Epidermal melanocyte (primary cell): ENCODE measurements around the gene CRYBA2.

ENCODE experiments used
- DNase-seq: peaks from one replicate; pipeline ENCODE4 v3.0.0; 2011; ENCODE audit warnings: low spot score; ENCODE audit not compliant: insufficient read length

Gene CRYBA2

GRCh38 chr2:218956039-218956438 is 37.2 kb downstream of the CRYBA2 start:
- DNase-seq, result no peak

DNA sequence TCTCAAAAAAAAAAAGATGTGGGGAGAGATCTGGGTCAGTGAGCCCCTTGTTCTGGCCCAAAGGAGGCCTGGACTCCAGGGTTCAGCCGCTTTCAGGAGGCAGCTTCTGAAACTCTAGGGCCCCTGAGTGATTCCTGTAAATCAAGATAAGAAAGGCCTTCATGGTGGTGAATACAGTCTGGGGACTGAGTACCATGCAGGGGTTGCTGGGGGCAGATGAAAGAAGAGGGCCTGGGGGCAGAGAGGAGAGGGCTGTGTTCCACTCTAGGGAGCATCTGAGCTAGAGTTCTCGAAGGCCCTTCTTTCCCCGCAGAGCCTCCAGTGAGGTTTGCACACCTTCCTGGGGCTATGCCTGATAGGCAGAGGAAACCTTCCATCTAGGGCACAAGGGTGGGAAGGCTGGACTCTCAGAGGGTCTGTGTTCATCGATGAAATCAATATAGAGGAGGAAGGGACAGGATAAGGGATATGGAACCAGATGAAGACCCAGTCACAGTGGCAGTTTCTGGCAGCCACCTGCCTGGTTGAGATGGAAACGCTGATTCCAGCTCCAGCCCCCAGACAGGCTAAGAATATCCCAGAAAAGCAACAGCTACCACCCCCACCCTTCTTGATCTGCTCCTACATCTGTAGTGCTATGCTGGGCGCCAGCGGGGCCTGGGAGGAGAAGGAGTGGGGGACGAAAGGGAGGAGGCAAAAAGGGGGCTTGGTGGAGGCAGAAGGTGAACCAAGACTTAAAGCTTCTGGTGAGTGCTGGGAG is 38.5 kb downstream of the CRYBA2 start:
- no peak for DNase-seq

DNA sequence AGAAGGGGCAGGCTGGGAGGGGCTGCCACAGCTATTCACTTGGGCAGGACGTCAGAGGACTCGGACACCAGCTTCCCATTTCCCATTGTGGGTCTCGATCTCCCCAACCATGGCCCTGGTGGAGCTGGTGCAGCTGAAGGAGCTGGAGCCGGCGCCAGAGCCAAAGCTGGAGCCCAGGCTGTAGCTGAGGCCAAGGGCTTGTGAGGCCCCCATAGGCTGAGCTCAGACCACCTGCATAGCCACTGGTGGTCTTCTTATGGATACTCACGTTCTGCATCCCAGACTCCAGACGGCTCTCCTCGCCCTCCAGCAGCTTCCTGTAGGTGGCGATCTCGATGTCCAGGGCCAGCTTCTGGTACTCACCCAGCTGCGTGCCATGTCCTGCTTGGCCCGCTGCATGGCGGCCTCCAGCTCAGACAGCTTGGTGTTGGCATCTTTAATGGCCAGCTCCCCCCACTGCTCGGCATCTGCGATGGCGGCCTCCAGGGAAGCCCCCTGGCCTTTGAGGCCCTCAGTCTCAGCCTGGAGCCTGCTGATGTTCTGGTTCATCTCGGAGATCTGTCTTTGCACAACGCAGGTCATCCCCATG is 39.8 kb downstream of the CRYBA2 start:
- no peak for DNase-seq

DNA sequence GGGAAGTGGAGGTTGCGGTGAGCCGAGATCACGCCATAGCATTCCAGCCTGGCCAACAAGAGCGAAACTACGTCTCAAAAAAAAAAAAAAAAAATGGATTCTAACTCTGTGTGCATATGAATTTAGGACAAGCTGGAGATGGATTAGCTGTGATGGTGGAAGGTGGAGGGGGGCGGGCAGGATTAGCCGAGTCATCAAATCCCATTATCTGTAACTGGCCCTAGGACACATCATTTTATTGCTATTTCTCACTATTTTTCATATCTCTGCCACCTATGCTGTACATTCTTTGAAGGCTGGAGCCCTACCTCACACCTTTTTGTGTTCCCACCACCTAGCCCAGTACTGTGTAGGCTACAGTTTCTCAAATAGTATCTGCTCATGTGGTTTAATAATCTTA is 41.1 kb downstream of the CRYBA2 start:
- DNase-seq, result no peak

GRCh38 chr2:218946621-218947020 is 46.6 kb downstream of the CRYBA2 start:
- DNase-seq, result no peak

DNA sequence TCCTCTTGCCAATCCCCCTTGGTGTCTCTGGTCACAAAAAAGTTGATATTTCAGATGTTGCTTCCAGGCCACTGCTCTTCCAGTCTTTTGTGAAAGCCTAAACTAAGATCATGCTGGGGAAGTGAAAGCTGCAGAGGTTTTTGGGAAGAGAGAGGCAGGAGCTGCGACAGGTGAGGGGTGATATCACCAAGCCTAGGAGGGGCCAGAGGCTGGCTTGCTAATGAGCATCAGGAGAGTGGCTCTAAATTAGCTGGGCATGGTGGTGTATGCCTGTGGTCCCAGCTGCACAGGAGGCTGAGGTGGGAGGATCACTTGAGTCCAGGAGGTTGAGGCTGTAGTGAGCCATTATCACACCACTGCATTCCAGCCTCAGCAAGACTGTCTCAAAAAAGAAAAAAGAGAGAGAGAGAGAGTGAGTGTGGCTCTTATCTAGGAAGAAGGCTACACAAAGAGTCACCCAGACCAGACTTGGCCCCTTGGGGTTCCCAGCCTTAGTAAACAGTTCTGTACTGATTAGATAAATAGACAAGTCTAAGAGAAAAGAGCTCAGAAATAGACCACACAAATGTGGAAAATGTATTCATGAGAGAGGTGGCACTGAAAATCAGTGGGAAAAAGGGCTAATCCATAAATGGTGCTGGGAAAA is 48.3 kb downstream of the CRYBA2 start:
- DNase-seq, result no peak
